Activated CD8-positive, alpha-beta memory T cell treated with anti-CD3 and anti-CD28 coated beads for 4 hours (primary cell): Measurements from ENCODE around the gene PTPRN2.

Experiments used
- DNase-seq, 2 donors: peaks; one replicate each; pipeline ENCODE4 v3.0.0-alpha.2; 2020; ENCODE audit warnings: low read depth in 2 of 2

Gene PTPRN2

DNA sequence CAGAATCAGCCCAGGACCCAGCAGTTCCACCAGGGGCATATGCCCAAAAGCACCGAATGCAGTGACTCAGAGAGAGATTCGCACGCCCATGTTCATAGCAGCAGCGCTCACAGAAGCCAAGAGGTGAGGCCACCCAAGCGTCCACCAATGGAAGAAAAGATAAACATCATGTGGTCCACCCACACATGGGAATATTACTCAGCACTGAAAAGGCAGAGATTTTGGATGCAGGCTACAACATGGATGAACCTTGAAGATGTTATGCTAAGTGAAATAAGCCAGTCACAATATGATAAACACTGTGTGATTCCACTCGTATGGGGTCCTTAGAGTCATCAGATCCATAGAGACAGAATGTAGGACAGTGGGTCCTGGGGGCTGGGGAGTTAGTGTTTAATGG, 823.4 kb downstream of the PTPRN2 start:
- no peak for DNase-seq

- no peak for DNase-seq
These were observed 824.2 kb downstream of the PTPRN2 start for GRCh38 chr7:157763279-157764000.

DNA sequence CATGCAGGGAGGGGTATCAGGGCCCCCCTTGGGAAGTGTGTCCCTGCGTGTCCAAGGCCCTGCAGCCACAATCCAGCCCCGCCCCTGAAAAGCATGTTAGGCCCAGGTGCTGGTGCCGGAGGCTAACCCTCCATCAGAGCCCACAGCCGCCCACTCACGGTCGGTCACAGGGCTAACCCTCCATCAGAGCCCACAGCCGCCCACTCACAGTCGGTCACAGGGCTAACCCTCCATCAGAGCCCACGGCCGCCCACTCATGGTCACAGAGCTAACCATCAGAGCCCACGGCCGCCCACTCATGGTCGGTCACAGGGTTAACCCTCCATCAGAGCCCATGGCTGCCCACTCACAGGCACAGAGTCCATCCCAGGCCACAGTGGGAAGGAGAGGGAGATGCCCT, 824.8 kb downstream of the PTPRN2 start:
- no peak for DNase-seq

DNA sequence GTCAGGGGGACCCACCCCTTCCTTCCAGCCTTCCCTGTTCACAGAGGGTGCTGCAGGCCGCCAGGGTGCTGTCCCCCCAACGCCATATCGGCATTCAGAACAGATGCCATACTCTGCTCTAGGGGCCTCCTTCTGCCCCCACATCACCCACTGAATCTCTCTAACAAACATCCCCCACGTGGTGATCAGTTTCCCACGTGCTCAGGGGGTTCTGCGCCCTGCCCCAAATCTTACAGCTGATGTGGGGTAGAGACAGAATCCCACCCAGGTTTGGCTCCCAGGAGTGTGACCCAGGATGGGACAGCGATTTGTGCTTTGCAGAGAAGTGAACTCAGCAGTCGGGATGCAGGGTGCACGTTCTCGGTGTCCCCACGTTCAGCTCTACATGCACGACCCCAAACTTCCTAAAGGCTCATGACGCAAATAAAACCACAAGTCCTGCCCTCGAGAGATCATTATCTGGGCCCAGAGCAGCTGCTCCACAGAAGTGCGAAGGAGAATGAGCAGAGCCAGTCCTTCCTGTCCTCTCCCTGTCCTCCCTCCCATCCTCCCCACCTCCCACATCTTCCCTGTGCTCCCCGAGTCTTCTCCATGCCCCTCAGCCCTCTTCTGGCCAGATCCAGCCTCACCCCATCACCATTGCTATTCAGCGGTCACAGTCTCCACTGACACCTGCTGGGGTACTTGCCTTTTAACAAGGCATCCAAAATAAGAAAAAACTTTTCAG, 827.5 kb downstream of the PTPRN2 start:
- DNase-seq, result no peak

GRCh38 chr7:157759246-157759805, 828.3 kb downstream of the PTPRN2 start:
- DNase-seq, result no peak

GRCh38 chr7:157758468-157759245, 829.0 kb downstream of the PTPRN2 start:
- no peak for DNase-seq

- no peak for DNase-seq
These were observed 829.7 kb downstream of the PTPRN2 start for GRCh38 chr7:157757776-157758467.

GRCh38 chr7:157757211-157757610, 830.4 kb downstream of the PTPRN2 start:
- no peak for DNase-seq

DNA sequence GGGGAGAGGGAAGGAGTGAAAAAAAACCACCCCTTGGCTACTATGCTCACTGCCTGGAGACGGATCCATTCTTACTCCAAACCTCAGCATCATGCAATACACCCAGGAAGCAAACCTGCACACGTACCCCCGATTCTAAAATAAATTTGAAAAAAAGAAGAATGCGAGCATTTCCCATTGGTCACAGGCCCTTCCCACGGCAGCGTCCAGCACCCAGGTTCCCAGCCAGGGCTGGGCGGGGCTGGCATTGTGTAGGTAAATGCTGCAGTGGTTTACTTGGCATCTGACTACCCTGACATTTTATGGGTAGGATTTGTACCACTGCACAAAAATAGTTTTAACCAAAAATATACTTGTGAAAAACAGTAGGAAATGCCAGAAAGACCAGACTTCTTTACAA, 831.9 kb downstream of the PTPRN2 start:
- no peak for DNase-seq

- no peak for DNase-seq
These were observed 833.2 kb downstream of the PTPRN2 start for GRCh38 chr7:157754416-157754790.

- DNase-seq, result no peak
These were observed 833.8 kb downstream of the PTPRN2 start for GRCh38 chr7:157753713-157754415.

DNA sequence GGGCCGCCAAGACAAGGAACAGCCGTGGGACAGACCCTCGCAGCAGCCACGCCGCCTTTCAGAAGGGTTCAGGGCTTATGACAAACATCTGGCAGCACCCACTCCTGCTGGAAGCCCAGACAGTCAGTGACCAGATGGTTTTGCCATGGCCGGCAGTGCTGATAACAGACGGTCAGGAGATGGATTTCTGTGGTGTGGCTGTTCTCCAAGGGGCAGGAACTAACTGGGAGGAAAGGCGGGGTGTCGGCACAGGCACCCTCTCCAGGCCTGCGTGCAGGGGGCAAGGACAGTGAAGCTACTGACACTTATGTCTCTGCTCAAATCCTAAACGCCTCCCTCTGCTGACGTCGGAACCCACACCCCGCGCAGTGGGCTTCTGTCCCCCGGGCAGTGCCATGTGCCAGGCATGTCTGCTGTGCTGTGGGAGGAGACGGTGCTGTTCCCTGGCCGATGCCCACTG, 834.8 kb downstream of the PTPRN2 start:
- no peak for DNase-seq

DNA sequence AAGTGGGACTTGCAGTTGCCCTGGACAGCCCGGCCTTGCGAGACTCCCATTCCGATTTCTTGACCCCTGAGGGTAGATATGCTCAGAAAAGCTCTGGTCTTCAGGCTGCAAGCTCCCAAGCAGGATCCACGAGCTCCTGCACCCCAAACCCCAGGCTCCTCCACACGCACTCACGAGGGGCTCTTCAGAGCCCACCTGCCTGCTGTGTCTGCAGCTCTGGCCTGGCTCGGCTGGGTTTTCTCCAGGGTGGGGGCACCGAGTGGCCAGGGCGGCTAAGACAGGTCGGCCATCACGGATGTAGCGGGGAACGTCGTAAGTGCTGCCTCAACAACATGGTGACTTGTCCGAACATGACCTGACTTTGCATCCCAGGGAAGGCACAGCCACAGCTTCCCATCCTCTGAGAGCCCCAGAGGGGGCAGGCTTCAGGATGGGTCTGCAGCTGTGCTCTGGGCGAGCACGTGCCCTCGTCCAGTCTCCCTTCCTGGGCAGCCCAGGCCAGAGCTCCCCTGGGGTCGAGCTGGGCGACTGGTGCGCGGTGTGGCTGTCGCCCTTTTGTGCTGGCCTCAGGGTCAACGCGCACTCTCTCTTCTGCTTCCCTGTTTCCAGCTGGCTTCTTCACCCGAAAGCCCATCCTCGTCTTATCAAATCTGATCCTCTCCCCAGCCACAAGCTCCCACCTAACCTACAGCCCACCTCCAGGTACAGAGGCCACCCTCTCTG, 835.5 kb downstream of the PTPRN2 start:
- DNase-seq, result no peak

GRCh38 chr7:157751406-157751805, 836.2 kb downstream of the PTPRN2 start:
- DNase-seq, result no peak

GRCh38 chr7:157750291-157750690, 837.3 kb downstream of the PTPRN2 start:
- no peak for DNase-seq

DNA sequence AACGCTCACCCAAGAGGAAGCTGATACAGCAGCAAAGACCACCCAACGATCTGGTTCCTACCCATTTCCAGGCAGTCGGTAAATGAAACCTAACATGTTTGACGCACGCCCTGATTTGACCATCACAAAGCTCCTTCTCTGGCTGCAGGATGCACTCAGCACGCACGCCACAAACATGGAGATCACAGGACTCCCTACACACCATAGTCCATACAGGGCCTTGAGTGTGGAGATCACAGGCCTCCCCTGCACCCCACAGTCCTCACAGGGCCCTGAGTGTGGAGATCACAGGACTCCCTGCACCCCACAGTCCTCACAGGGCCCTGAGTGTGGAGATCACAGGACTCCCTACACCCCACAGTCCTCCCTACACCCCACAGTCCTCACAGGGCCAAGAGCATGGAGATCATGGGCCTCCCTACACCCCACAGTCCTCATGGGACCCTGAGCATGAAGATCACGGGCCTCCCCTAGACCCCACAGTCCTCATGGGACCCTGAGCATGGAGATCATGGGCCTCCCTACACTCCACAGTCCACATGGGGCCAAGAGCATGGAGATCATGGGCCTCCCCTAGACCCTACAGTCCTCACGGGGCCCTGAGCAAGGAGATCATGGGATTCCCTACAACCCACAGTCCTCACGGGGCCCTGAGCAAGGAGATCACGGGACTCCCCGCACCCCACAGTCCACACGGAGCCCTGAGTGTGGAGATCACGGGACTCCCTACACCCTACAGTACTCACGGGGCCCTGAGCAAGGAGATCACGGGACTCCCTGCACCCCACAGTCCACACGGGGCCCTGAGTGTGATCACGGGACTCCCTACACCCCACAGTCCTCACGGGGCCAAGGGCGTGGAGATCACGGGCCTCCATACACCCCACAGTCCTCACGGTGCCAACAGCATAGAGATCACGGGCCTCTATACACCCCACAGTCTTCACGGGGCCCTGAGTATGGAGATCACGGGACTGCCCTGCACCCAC, 841.6 kb downstream of the PTPRN2 start:
- no peak for DNase-seq

DNA sequence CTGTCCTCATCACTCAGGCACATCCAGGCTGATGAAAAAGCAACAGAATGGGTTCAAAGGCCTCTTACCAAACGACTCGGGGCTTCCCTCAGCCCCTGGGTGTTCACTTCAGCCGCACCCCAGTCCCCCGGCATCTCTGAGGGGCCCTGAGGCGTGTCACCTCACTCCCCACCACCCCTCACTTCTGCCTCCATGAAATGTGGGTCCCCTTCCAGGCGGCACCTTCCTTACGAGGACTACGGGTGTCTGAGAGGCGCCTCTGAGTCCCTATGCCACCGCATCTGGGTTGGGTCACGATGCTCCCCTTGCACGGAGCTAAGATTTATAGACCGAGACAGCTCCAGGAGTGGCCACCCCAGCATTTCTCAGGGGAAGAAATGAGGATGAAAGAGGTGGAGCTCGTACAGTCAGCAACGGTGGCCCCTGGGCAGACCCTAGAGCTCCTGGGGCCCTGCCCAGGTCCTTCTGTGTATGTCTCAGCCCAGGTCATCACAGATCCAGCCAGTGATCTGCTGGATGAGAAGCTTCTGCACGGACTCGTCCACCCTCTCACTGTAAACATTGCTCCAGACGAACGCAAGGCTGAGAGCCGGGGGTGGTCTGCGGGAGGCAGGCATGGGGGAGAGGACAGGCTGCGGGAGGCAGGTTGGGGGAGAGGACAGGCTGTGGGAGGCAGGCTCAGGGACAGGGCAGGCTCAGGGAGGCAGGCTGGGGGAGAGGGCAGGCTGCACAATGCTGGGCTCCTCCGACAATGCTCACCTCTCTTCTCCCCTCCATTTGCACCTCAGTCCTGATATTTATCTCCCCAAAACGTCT, 842.6 kb downstream of the PTPRN2 start:
- no peak for DNase-seq
